ENCODE data around the gene HDAC4.

The HDAC4 gene

DNA sequence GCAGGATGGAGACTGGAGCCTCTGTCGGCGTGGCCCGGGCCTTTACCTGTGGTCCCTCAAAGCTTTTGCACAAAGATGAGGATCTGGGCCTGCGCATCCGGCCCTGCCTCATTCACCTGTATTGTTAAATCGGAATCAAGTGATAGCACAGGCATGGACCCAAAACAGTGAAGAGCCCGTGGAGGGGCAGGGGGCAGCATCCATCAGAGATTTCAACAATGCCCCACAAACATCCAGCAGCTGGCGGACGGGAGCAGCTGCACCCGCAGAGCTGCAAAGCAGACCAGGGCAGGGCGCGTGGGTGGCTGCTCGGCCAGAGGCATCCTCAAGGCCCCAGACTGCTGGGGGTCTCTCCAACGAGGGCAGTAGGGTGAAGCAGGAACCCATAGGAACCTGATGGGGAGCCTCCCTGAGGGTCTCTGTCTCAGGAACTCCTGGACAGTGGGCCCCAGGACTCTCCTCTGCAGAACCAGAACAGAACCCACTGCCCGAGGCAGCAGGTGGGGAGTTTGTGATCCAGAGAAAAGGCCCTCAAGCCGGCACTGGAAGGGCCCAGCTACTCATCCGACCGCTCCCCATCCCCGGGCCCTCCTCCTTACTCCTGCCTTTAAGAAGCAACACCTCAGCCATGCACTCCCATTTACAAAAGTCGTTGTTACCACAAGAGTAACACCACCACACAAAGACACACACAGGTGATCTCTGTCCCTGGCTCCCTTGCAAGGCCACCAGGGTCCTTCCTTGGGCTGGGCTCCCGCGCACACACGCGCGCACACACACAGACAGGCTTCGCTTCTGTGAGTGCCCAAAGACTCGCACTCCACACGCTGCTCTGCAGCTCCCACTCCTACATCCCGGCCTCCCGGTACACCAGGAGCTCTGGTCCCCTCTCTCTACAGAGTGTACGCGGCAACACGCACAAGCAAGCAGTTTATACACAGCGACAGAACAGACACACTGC, 28.8 kb downstream of the HDAC4 start:
- DNase-seq (ENCODE audit: insufficient read length, low spot score) (no peak), FAIRE-seq (no peak)

- FAIRE-seq = no peak
- no peak for DNase-seq (ENCODE audit: insufficient read length, low spot score)
Observed at GRCh38 chr2:239370876-239371725, 29.7 kb downstream of the HDAC4 start.

GRCh38 chr2:239370403-239370802, 30.4 kb downstream of the HDAC4 start:
- DNase-seq (ENCODE audit: insufficient read length, low spot score) (no peak), FAIRE-seq (no peak)

GRCh38 chr2:239369631-239370161, 31.1 kb downstream of the HDAC4 start:
- peak; percentile 95 for FAIRE-seq
- DNase-seq (ENCODE audit: insufficient read length, low spot score) = peak; percentile 72

DNA sequence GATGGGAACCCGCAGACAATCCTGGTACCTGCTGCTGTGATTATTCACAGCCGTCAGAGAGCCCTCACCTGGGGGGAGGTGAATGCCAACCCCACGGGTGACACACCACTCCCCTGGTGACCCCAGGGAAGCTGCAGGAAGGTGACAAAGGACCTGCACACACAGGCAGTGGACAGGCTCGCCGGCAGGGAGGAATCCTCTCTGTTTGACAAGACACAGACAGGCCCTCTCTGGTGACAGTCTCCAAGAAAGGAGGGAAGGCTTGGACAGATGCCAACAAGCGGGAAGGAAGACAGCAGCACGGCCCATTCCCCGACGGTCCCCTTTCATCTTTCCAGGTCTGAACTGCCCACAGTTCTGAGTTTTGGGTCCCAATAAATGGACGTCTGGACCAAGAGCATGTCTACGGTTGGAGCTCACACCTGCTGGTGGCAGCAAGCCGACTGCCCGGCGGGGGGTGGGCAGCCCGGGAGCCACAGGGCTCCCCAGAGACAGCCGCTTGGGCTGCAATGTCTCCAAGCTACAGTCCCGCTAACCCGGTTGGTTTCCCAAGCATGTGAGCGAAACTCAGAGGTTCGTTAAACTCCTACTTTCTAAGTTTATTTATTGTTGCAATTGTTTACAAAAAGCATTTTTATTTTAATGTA, 31.8 kb downstream of the HDAC4 start:
- no peak for DNase-seq (ENCODE audit: insufficient read length, low spot score)
- no peak for FAIRE-seq

GRCh38 chr2:239368321-239368720, 32.5 kb downstream of the HDAC4 start:
- no peak for DNase-seq (ENCODE audit: insufficient read length, low spot score)
- FAIRE-seq = no peak

DNA sequence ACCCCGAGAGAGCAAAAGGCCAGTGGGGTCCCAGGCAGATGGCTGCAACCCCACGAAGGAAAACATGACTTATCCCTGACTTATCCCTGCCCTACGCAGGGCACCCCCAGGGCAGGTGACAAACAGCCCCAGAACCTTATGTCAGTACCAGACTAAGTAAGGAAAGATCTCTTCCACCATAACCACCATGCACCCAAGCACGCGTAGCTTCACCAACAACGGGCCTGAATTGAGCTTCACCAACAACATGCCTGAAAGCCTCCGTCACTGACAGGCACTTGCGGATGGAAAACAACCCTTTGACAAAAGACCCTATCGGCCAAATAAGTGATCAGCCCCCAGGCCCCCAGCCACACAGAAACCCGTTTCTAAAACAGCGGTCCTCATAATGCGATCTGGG, 34.1 kb downstream of the HDAC4 start:
- DNase-seq (ENCODE audit: insufficient read length, low spot score) (no peak), FAIRE-seq (no peak)

- no peak for FAIRE-seq
Observed at GRCh38 chr2:239365782-239366435, 34.9 kb downstream of the HDAC4 start.

DNA sequence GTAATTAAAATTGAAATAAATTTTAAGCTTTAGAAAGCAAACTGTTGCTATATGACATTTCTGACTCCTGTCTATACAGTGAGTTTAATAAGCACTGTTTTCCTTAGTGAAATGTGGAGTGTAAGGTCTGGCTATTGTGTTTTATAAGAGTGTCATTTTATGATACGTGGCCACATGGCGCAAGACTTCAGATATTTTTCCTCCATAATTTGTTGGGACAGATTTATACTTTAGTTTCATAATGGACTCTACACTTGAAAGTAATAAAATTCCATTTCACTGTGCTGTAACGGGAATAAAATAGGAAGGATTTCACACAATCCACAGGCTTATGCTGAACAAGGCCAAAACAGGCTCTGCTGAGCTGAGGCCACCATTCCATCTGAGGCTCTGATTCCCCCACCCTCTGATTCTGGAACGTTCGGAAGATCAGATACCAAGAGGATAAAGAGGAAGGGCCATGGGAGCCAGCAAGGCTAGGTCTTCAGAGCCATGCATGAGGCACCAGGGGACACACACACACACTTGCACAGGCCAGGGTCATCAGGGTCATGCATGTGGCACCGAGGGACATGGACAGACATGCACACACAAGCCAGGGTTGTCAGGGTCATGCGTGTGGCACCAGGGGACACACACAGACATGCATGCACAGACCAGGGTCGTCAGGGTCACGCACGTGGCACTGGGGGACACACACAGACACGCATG, 35.6 kb downstream of the HDAC4 start:
- DNase-seq (ENCODE audit: insufficient read length, low spot score) (no peak), FAIRE-seq (no peak)

More at GRCh38 chr2:239365782-239366435, 34.9 kb downstream of the HDAC4 start:
- no peak for DNase-seq (ENCODE audit: insufficient read length, low spot score)

- FAIRE-seq (no peak), DNase-seq (ENCODE audit: insufficient read length, low spot score) (no peak)
Observed at GRCh38 chr2:239363946-239364637, 36.7 kb downstream of the HDAC4 start.

- DNase-seq (ENCODE audit: insufficient read length, low spot score) (no peak), FAIRE-seq (no peak)
Observed at GRCh38 chr2:239362507-239362906, 38.3 kb downstream of the HDAC4 start.

DNA sequence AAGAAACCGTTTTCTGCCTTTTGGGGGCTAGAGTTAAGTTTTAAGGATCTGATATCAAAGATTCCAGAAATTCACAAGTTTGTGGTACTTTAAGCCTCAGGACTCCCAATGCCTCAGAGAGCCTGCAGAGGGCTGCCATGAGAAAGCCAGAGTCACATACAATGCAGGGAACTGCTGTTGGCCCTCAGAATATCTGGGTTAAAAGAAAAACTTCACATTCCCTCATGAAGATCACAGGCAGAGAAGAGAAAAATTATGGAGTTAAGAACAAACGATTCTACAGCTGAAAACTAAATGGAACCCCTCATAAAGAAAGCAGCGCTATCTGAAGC, 39.5 kb downstream of the HDAC4 start:
- FAIRE-seq (no peak), DNase-seq (ENCODE audit: insufficient read length, low spot score) (no peak)

DNA sequence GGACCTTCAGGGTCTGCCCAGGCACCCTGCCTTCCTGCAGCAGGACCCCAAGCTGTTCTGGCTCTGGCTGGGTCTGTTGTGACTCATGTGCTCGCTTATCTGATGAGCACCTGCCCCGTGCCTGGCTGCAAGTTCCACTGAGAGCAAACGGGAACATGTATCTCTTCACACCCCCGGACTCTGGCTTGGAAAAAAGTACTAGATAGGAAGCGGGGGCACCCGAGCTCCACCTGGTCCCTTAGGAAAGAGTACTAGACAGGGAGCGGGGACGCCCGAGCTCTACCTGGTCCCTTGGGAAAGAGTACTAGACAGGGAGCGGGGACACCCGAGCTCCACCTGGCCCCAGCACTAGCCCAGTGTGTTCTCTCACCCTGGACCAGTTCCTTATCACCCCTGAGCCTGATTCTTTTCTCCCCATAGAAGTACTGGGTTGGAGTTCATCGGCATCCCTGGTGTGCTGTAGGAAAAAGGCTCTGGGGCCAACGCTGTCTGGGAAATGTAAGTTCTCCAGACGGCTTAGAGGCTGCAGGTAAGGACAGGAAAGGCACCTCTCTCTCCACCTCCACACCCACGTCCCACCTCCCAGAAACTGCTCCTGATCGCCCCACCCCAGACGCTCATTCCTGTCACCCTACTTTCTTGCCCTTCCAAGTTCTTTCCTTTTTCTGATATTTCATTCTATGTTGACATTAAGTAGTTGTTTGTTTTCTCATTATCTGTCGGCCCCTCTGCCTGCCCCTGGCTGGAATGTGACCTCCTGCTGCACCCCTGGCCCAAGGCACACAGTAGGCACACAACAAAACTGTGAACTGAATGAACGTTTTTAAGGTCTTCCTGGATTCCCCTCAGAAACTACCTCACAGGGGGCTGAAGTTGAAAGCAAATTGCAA, 40.2 kb downstream of the HDAC4 start:
- no peak for DNase-seq (ENCODE audit: insufficient read length, low spot score)
- FAIRE-seq = no peak

DNA sequence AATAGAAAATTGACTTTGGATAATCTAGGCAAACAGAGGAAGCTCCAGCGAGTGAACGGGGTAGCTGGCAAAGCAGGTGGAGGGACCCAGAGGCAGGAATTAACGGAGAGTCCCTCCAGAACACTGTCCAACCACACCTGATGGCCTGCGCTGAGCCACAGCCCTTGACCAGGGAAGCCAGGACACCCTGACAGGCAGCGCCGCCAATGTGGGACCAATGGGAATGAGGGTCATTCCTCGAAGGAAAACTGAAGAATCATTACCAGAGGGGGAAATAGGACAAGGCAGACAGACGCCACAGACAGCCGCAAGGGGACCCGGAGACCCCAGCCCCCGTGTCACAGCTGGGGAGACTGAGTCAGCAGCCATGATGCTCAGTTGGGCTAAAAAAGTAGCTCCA, 40.8 kb downstream of the HDAC4 start:
- DNase-seq (ENCODE audit: insufficient read length, low spot score) (no peak), FAIRE-seq (no peak)

DNA sequence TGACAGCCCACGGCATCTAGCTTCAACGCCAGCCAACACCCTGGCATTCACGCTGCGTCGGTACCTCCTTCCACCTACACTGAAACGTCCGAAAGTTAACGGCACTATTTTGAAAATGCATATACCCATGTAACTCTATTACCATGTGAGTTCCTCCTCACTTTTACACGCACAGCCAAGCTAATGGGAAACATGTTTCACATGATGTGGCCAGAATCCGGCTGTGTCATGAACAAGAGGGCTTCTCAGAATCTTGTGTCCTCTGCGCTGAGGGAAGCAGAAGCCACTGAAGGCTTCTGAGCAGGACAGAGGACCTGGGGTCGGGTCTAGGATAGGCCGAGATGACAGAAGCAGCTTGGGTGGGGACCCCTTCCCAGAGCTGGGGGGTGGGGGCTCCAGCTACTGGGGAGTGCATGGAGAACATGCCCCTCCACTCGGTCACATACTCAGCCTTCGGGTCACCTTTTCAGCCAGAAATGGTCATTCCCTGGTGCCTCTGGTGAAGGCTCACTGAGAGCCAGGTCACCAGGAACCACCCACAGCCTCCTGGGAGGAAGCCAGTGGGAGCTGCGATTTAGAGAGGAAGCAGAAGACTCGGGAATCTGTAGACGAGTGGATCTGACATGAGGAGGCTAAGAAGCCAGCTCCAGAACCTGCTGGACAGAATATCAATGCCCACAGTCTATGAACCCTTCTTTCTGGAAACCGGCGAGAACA, 41.5 kb downstream of the HDAC4 start:
- DNase-seq (ENCODE audit: insufficient read length, low spot score) (no peak), FAIRE-seq (no peak)

DNA sequence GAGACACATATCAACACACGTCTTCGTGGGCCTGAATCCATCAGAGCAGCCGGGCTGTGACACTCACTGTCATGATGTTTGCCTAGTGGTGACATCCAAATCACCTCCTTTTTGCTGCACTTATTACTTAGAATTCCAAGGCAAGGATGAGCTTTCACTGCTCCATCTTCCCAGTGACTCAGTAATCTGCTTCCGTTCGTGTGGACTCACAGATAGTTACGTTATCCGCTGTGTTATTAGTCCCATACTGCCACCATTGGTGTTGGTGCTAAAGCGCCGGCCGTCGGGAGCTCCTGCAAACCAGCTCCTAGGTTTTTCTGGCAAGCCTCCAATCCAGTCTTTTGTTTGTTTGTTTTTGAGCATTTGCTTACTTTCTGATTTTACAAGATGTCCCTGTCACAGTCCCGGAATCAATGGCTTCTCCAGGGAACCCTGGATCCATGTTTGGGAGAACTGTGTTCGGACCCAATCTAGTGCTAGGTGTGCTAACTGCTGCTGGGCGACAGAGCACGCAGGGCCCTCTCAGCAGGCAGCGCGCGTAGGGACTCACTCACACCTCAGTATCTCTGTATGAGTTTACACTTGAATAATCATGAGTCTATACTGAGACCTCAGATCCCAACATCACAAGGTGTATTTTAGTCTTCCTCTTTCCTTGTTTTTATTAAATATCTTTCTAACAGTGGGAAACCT, 42.6 kb downstream of the HDAC4 start:
- no peak for DNase-seq (ENCODE audit: insufficient read length, low spot score)
- FAIRE-seq = no peak

DNA sequence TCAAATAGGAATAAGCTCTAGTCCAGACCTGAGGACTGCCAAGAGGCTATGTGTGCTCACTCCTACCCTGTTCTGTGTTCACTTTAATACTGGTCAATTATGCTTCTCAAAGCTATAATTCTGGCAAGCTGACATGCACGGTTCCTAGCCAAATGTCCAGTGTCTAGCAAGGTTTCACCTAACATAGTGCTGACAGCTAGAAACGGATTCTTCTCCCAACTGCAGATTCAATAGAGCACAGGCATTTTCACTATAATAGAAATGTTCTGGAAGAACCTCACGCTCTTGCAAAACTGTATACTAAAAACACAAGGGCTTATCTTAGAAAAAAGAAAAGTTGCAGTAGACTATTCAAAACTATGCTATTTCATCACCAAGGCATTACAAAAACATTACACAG, 45.1 kb downstream of the HDAC4 start:
- FAIRE-seq = no peak
- DNase-seq (ENCODE audit: insufficient read length, low spot score) = no peak

Data from GM19239 (cell line).